HG03469 (cell line): ENCODE measurements around the gene KCTD13.
"Not testable (repeated sequence)": the region's sequence is repeated elsewhere in the genome, so short reads cannot be mapped to it uniquely, and the experiment has no call there.

Experiments used
- ATAC-seq: cut with Tn5 transposase; IDR thresholded peaks from one replicate; pipeline ENCODE4 v1.9.1; 2021; ENCODE audit warnings: mild to moderate bottlenecking, moderate library complexity, moderate number of reproducible peaks; ENCODE audit not compliant: unreplicated experiment

The KCTD13 gene

DNA sequence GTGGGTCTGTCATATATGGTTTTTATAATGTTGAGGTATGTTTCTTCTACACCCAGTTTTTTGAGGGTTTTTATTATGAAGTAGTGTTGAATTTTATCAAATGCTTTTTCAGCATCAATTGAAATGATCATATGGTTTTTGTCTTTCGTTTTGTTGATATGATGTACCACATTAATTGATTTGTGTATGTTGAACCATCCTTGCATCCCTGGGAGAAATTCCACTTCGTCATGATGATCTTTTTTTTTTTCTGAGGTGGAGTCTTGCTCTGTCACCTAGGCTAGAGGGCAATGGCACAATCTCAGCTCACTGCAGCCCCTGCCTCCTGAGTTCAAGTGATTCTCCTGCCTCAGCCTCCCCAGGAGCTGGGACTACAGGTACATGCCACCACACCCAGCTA lies 21.9 kb upstream of the KCTD13 start:
- no peak for ATAC-seq

- no peak for ATAC-seq
Observed at GRCh38 chr16:29943846-29944799, 18.1 kb upstream of the KCTD13 start.

GRCh38 chr16:29940656-29941055 lies 14.6 kb upstream of the KCTD13 start:
- ATAC-seq, result no peak

- ATAC-seq, result not testable (repeated sequence)
Observed at GRCh38 chr16:29931750-29932149, 5.7 kb upstream of the KCTD13 start.

DNA sequence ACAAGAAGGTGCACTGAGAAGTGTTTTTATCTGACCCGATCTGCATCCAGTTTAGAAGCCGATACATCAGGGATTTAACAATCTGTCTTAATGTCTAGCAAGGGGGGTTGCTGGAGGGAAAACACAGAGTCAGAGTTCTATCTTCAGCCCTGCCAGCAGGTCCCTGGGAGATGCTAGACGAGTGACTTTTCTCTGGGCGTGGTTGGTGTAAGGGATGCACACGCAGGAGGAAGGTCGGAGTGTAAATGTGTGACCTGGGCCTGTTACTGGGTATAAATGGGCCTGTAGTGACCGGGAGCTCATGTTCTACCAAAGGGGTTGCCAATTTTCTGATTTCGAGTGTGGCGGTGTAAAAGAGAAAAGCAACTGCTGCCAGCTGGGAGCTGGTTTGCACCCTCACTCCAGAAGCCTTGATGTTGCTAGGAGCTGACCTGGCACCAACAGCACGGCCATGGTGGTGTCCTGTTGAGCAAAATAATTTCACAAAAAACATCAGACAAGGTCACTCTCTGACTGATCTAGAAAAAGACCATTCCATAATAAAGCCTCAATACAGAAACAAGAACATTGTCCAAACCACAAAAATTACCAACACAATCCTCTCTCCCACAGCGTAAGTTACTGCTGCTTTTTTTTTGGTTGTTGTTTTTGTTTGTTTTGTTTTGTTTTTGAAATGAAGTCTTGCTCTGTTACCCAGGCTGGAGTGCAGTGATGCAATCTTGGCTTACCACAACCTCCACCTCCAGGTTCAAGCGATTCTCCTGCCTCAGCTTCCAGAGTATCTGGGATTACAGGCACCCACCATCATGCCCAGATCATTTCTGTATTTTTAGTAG lies 1.3 kb upstream of the KCTD13 start:
- ATAC-seq, result no peak

DNA sequence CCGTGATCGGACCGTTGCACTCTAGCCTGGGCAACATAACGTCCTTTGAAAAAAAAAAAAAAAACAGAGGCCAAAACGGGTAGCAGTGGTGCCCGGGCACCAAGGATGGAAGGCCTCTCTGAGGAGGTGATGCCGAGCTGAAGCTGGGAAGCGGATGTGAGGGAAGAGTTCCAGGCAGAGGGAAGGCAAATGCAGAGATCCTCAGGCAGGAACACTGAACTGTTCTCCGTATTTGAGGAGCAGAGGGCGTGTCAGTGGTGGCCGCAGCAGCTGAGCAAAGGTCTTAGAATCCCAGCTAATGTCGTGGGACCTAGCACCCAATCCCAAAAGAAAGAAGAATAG lies 656 bp upstream of the KCTD13 start:
- no peak for ATAC-seq

DNA sequence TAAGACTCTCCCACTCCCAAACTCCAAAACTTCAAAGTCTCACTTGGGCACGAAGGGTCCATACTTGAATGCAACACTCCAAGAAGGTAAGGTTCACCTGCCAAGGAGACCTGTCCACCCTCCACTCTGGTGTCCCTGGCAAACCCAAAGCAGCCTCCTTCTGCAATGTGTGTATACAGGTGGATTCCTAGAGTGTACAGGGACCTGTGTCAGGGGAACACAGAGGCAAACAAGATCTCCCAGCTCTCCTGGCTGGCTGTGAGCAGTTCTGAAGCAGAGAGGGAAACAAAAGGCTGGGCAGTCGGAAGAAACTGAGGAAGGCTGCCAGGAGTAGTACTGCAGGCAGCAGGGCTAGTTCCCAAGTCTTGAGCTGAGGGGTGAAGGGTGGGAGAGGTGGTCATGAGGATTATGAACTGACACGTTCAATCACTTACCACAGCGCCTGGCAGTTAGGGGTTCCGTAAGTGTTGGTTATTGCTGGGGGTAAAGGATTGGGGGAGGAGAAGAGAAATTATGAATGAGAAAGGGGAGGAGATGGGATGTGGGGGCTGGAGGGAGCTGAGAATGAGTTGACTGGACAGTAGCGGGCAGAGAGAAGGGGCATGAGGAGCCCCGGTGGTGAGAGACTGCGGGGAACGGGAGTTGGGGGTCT lies 795 bp downstream of the KCTD13 start:
- ATAC-seq, result no peak

DNA sequence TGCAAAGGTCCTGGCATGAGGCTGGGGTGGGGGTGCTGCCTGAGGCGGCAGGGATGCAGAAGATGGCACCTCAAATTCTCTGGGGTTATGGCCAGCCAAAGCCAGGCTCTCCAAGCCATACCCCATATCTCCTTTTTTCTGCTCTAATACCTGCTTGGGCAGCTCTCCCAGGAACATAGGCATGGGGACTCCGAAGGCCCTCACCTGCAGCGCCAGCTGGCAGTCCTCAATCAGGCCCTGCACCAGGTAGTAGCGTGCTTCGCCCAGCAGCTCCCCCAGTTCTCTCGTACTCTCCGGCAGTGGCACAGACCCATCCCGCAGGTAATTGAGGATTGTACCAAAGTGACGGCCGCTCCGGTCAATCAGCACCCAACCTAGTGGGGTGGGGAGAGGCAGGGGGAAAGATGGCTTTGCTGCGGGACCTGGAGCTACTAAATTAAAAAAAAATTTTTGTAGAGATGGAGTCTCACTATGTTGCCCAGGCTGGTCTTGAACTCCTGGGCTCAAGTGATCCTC lies 3.0 kb downstream of the KCTD13 start:
- no peak for ATAC-seq

DNA sequence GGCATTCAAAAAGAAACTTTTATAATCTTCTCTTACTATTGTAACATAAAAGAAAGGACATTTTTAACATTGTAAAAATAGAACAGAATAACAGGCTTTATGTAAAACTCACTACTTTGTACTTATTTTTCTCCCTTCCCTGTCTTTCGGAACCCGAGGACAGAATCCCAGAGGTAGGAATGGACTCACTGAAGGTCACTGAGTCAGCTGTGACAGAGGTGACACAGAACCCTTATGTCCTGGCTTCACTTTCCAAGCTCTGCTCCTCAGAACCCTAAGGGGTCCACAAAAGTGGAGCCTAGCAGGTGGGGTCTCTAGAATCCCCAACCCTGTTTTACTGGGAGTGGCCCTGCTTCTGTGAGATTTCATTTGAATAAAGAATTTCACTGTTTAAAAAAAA lies 3.7 kb downstream of the KCTD13 start:
- no peak for ATAC-seq

DNA sequence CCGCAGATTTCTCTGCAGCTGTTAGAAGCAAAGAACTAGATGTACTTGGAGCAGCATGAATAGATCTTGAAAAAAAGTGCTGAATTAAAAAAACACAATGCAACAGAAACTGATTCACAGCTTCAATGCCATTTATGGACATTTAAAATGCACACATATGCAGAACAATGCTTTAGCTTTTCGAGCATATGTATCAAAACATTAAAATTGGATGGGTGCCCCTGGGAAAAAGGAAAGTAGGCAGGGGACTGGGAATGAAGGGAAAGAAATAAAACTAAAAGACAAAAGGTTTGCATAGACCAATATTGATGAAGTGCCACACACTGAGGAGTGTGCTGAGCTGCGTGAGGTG lies 5.0 kb downstream of the KCTD13 start:
- no peak for ATAC-seq

- ATAC-seq, result no peak
Observed at GRCh38 chr16:29920288-29921033, 5.6 kb downstream of the KCTD13 start.

- no peak for ATAC-seq
Observed at GRCh38 chr16:29916979-29917378, 9.0 kb downstream of the KCTD13 start.

DNA sequence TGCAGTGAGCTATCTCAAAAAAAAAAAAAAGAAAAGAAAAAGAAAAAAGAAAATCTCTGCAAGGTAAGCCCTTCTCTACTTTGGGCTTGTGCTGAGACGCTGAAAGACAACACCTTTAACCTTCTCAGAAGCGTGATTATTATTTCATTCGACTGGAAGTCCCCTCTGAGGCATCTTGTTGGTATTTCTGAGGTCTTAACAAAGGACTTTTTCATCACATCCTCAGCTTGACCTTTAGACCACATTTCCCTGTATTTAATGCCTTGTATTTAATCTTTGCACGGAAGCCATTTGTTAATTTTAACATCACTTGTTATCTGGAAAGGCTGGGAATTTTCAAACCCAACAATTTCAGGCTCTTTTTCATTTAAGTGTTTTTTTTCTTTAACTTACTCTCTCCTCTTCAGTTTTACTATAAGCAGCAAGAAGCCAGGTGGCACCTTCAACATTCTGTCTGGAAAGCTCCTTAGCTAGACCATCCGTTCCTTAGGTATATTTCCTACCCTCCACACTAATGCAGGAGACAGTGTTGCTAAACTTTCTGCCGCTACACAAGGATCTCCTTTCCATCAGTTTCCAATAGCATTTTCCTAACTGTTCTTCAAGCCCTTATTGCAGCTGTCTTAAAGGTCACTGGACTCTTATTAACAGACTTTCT lies 10.3 kb downstream of the KCTD13 start:
- ATAC-seq, result no peak

- no peak for ATAC-seq
Observed at GRCh38 chr16:29913514-29913913, 12.5 kb downstream of the KCTD13 start.

GRCh38 chr16:29912087-29912486 lies 13.9 kb downstream of the KCTD13 start:
- no peak for ATAC-seq

- no peak for ATAC-seq
Observed at GRCh38 chr16:29911676-29912010, 14.4 kb downstream of the KCTD13 start.

DNA sequence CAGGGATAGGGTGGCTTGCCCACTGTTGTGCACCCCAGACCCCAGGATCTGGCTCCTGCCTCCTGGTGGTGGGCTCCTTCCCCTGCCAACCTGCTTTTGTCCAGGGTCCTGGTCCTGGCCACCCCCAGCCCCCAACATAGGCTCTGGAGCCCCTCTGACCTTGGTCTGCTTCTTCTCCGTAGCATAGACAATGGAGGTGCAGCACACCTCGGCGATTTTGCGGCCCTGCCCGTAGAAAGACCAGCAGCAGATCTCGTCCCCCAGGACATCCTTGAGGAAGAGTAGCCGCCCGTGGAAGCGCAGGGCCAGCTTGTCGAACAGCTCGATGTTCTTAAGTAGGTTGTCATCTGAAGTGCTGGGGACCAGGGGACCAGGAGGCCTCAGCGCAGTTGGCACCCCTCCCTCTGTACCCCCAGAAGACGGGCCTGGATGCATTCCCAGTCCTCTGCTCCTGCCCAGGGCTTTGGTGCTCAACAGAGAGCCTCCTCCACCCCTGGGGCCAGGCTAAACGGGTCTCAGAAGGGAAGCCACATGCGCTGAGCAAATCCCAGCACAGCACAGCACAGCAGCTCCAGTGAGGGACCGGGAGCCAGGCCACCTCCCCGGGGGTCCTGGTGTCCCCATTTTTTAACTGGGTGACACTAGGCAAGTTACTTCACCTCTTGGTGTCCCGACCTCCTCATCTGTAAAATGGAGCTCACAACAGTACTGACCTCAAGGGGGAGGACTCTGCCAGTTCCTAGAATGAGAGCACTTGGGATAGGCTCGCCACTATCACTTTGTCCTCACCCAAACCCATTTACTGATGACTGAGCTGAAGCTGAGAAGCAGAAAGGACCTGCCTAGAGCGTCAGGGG lies 15.0 kb downstream of the KCTD13 start:
- ATAC-seq, result no peak

DNA sequence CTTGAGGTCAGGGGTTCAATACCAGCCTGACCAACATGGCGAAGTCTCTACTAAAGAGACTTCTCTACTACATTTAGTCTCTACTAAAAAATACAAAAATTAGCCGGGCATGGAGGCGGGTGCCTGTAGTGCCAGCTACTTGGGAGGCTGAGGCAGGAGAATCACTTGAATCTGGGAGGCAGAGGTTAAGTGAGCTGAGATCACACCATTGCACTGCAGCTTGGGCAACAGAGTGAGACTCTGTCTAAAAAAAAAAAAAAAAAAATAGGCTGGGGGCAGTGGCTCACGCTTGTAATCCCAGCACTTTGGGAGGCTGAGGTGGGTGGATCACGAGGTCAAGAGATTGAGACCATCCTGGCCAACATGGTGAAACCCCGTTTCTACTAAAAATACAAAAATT lies 16.2 kb downstream of the KCTD13 start:
- ATAC-seq, result not testable (repeated sequence)

DNA sequence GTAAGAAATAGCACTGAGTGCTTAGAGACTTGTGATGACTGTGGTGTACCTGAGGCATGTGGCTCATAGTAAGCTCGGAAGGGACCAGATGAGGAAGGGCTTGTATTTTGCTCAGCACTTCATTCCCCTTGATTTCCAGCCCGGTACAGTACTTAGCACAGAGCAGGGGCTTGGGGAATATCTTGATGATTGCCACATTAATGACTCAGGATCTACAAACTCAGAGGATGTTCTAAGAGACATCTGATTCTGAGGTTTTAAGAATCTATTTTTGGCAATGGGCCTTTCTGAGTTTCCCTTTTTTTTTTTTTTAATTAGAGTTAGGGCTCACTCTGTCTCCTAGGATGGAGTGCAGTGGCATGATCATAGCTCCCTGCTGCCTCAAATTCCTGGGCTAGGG lies 16.6 kb downstream of the KCTD13 start:
- no peak for ATAC-seq
